ENCODE results near the gene RSAD2. TPM values are rescaled to one million over a fixed set of nuclear protein-coding genes. Genes with fewer than 3 reads are reported as not detected.

Gene RSAD2
- total and polyA plus RNA-seq, 9 of the 15 experiments (the other 6 are each of a cell fraction or from before 2014, with no cell fraction given), result 0.15 to 1.4 (median 0.28) TPM

DNA sequence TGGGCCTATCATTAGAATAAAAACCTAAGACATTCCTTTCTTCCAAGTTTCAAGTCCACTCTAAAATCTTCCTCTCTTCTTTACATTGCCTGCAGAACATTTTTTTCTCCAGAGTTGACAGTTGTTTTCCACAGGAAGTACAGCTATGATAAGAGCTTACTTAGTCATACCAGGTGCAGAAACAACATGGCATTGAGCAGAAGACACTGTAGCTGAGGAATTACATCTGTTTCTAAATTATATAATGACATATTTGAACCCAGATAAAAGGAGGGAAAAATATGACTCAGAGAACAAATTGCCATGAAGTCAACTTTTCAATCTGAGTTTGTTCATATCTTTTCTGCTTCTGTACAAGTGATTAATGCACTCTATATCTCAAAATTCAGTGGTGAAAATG lies 42.1 kb upstream of the RSAD2 start:
- ChIA-PET CTCF (ENCODE audit: low intra/inter-chr PET ratio) (interaction anchor here (0.6 kb wide), 1 partner anchor 1510 kb away, joined by 3 read pairs; no protein-coding TSS in a partner anchor), POLR2A (interaction anchor here (0.9 to 1.1 kb wide), 2 partner anchors 13 to 59 kb away, joined by 3 to 4 read pairs; no protein-coding TSS in a partner anchor)
- Histone ChIP-seq H3K79me2 (ENCODE audit: control insufficient read depth, insufficient read depth, low read length) (no peaks in the 10 kb centered on the region), H3K36me3 (ENCODE audit: control insufficient read depth, insufficient read depth, low read length) (no peaks in the 10 kb centered on the region), H3K9ac (ENCODE audit: insufficient read depth in 1 of 2, low read depth in 2 of 2, low read length in 2 of 2) (no peak overlapping the region), H3K9me3 (replicated peaks; ENCODE audit: control insufficient read depth, insufficient read depth, low read depth, low read length) (peaks cover 4% of the 10 kb centered on the region), H4K20me1 (replicated peaks; ENCODE audit: control insufficient read depth, insufficient read depth, low read length) (no peaks in the 10 kb centered on the region), H3K4me1 (replicated peaks in 1 of 2; ENCODE audit: control insufficient read depth in 2 of 2, insufficient read depth in 2 of 2, low read length in 2 of 2) (peaks cover 0 to 6% of the 10 kb centered on the region in 2 experiments; a peak in 1 of 5 replicates), H3K4me3 (no peak overlapping the region), H2AFZ (ENCODE audit: low read depth, low read length) (0 out of 2 replicates have a peak overlapping the region, but pooled peaks have one; percentile 33), H3K9me1 (ENCODE audit: control insufficient read depth, insufficient read depth, low read length) (no peaks in the 10 kb centered on the region), H3K27ac (ENCODE audit: extremely low read depth, low read depth, low read length) (peak overlapping the region; percentile 48; the same call in 1 of the 3 replicates), H3K27me3 (ENCODE audit: control insufficient read depth in 2 of 2, insufficient read depth in 2 of 2, low read length in 2 of 2) (no peaks in the 10 kb centered on the region), H3K4me2 (ENCODE audit: insufficient read depth, low read length) (no peak overlapping the region)
- DNase-seq (ENCODE audit: extremely low read depth in 1 of 4, low spot score in 3 of 4), result peak; percentile 20 to 44 (median 28)
- FAIRE-seq, result peak; percentile 80
- no TSS peak for BruUV-seq (replicated peaks)
- peak; percentile 74 for ATAC-seq
- in situ Hi-C loops (cut with MboI) (loop anchor here (25.0 kb wide), 1 partner anchor 177 kb away; no protein-coding TSS in a partner anchor), intact Hi-C loops (cut with micrococcal nuclease) (no loop called here)
- TF ChIP-seq ETV1 (tag; conservative IDR thresholded peaks at IDR 0.05; ENCODE audit: low read depth), result peak; percentile 89
- 0 out of 4 replicates have a peak, but pooled peaks of 1 of the 2 experiments have one; percentile 28 for TF ChIP-seq TBL1XR1 (IDR thresholded peaks at IDR 0.05; ENCODE audit: low read length in 2 of 2)
- TF ChIP-seq TAL1 (IDR thresholded peaks at IDR 0.05), result peak; percentile 59
- TF ChIP-seq TCF3 (CRISPR knock-in tag; IDR thresholded peaks at IDR 0.05), result peak; percentile 59
- TF ChIP-seq MTF1 (CRISPR knock-in tag; IDR thresholded peaks at IDR 0.05; ENCODE audit: borderline replicate concordance), result no peak
- TF ChIP-seq, protein P1, sequence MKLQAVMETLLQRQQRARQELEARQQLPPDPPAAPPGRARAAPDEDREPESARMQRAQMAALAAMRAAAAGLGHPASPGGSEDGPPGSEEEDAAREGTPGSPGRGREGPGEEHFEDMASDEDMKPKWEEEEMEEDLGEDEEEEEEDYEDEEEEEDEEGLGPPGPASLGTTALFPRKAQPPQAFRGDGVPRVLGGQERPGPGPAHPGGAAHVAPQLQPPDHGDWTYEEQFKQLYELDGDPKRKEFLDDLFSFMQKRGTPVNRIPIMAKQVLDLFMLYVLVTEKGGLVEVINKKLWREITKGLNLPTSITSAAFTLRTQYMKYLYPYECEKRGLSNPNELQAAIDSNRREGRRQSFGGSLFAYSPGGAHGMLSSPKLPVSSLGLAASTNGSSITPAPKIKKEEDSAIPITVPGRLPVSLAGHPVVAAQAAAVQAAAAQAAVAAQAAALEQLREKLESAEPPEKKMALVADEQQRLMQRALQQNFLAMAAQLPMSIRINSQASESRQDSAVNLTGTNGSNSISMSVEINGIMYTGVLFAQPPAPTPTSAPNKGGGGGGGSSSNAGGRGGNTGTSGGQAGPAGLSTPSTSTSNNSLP (IDR thresholded peaks at IDR 0.05; ENCODE audit: borderline replicate concordance, low read depth, low read length), result 0 out of 2 replicates have a peak, but pooled peaks have one; percentile 18
- peak; percentile 84; the same call in 1 of the 2 replicates for TF ChIP-seq NFATC3 (IDR thresholded peaks at IDR 0.05)
- TF ChIP-seq, protein P2, sequence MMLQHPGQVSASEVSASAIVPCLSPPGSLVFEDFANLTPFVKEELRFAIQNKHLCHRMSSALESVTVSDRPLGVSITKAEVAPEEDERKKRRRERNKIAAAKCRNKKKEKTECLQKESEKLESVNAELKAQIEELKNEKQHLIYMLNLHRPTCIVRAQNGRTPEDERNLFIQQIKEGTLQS (IDR thresholded peaks at IDR 0.05), result peak; percentile 67
- TF ChIP-seq, protein P2 (CRISPR knock-in tag; conservative IDR thresholded peaks at IDR 0.05), result no peak
- TF ChIP-seq, protein P3, sequence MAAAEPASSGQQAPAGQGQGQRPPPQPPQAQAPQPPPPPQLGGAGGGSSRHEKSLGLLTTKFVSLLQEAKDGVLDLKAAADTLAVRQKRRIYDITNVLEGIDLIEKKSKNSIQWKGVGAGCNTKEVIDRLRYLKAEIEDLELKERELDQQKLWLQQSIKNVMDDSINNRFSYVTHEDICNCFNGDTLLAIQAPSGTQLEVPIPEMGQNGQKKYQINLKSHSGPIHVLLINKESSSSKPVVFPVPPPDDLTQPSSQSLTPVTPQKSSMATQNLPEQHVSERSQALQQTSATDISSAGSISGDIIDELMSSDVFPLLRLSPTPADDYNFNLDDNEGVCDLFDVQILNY (CRISPR knock-in tag; IDR thresholded peaks at IDR 0.05), result no peak
- TF ChIP-seq JUN (IDR thresholded peaks at IDR 0.05; ENCODE audit: borderline replicate concordance, low read depth, low read length), result peak; percentile 54; the same call in 1 of the 2 replicates
- no peak for TF ChIP-seq JUN (CRISPR knock-in tag; IDR thresholded peaks at IDR 0.05; ENCODE audit: borderline replicate concordance)
- TF ChIP-seq, protein P4, sequence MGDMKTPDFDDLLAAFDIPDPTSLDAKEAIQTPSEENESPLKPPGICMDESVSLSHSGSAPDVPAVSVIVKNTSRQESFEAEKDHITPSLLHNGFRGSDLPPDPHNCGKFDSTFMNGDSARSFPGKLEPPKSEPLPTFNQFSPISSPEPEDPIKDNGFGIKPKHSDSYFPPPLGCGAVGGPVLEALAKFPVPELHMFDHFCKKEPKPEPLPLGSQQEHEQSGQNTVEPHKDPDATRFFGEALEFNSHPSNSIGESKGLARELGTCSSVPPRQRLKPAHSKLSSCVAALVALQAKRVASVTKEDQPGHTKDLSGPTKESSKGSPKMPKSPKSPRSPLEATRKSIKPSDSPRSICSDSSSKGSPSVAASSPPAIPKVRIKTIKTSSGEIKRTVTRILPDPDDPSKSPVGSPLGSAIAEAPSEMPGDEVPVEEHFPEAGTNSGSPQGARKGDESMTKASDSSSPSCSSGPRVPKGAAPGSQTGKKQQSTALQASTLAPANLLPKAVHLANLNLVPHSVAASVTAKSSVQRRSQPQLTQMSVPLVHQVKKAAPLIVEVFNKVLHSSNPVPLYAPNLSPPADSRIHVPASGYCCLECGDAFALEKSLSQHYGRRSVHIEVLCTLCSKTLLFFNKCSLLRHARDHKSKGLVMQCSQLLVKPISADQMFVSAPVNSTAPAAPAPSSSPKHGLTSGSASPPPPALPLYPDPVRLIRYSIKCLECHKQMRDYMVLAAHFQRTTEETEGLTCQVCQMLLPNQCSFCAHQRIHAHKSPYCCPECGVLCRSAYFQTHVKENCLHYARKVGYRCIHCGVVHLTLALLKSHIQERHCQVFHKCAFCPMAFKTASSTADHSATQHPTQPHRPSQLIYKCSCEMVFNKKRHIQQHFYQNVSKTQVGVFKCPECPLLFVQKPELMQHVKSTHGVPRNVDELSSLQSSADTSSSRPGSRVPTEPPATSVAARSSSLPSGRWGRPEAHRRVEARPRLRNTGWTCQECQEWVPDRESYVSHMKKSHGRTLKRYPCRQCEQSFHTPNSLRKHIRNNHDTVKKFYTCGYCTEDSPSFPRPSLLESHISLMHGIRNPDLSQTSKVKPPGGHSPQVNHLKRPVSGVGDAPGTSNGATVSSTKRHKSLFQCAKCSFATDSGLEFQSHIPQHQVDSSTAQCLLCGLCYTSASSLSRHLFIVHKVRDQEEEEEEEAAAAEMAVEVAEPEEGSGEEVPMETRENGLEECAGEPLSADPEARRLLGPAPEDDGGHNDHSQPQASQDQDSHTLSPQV (IDR thresholded peaks at IDR 0.05), result peak; percentile 35; the same call in 1 of the 2 replicates
- TF ChIP-seq MEIS2 (IDR thresholded peaks at IDR 0.05; ENCODE audit: partially characterized antibody), result peak; percentile 21
